T-cell (primary cell): ENCODE measurements around the gene NAA35. TPM values are rescaled to one million over a fixed set of nuclear protein-coding genes. Genes with fewer than 3 reads are reported as not detected.

ENCODE experiments used
- total RNA-seq, 35 experiments: library from RNA in 6 of 35; stranded (reverse) in 6 of 35; fragments of 120-200 nt in 1 of 35; gene quantifications; one replicate each; pipeline versions ENCODE4 v1.2.1 to v1.2.4 and lab custom pipeline; 2013 to 2026

The NAA35 gene
- total RNA-seq, 5 donors from 2014 or later (not counting 1 experiment from before 2014, with no cell fraction given), result 17.6 to 25.3 (median 24.3) TPM

Other genes with a start within 250 kb of the NAA35 start
- 10 to 100 TPM; 46.2 to 66.7 (median 52.2) TPM for gene AGTPBP1, start 199.2 kb upstream of the NAA35 start, total RNA-seq
- 1 to 10 TPM in 4 of 5 donors, under 1 TPM in 1; 0.75 to 2.4 (median 1.5) TPM for gene GOLM1, start 158.4 kb downstream of the NAA35 start, total RNA-seq